Left lobe of liver (tissue), 2 donors: Measurements from ENCODE around the gene CCNL2. TPM values are rescaled to one million over a fixed set of nuclear protein-coding genes. Genes with fewer than 3 reads are reported as not detected.
A peak's percentile ranks its signal among the peaks of the same experiment; 100 is the strongest.
"Not testable (repeated sequence)": the region's sequence is repeated elsewhere in the genome, so short reads cannot be mapped to it uniquely, and the experiment has no call there.

Experiments
- ATAC-seq: fragments of 200-7000 bp; cut with Tn5 transposase; one replicate; pipeline ENCODE4 v1.9.1; 2020; ENCODE audit warnings: mild to moderate bottlenecking, moderate library complexity
- DNase-seq: peaks from one replicate; pipeline ENCODE4 v3.0.0-alpha.2; 2020; ENCODE audit warnings: low spot score
- total RNA-seq: library from RNA; stranded (reverse); gene quantifications from one replicate; pipeline ENCODE4 v1.2.1, GENCODE V29; 2021
- donor health status: DM: no; HTN: no; CAD: no; lungs with moderate emphysema.
- donor health status: DM: no; HTN: yes; CAD: no.

Gene CCNL2
- total RNA-seq, 1 donor from 2014 or later: 127 TPM

- no peak for DNase-seq
- ATAC-seq: no peak
Measured at GRCh38 chr1:1377540-1378205, 21.5 kb downstream of the CCNL2 start.

- DNase-seq: no peak
- no peak for ATAC-seq
Measured at GRCh38 chr1:1376551-1377226, 22.4 kb downstream of the CCNL2 start.

GRCh38 chr1:1374929-1375662 is 24.0 kb downstream of the CCNL2 start, which contains the start of gene AURKAIP1:
Gene AURKAIP1, minus strand, starts transcription at chr1:1375207. Its CDS starts 451 bp downstream, at chr1:1374756.
- ATAC-seq (peak; percentile 91), DNase-seq (peak; percentile 99)

GRCh38 chr1:1374589-1374928 is 24.6 kb downstream of the CCNL2 start:
- ATAC-seq (peak; percentile 3), DNase-seq (no peak)

- DNase-seq: no peak
- no peak for ATAC-seq
Measured at GRCh38 chr1:1373815-1374588, 25.1 kb downstream of the CCNL2 start.

GRCh38 chr1:1373051-1373814 is 25.9 kb downstream of the CCNL2 start:
- DNase-seq (no peak), ATAC-seq (no peak)

- DNase-seq (no peak), ATAC-seq (peak; percentile 52)
Measured at GRCh38 chr1:1371746-1372711, 27.1 kb downstream of the CCNL2 start.

- DNase-seq: no peak
- ATAC-seq: no peak
Measured at GRCh38 chr1:1371364-1371745, 27.8 kb downstream of the CCNL2 start.

- ATAC-seq (no peak), DNase-seq (no peak)
Measured at GRCh38 chr1:1370771-1371300, 28.3 kb downstream of the CCNL2 start.

- not testable (repeated sequence) for DNase-seq
Measured at GRCh38 chr1:1370094-1370493, 29.0 kb downstream of the CCNL2 start.

GRCh38 chr1:1367315-1367714 is 31.8 kb downstream of the CCNL2 start:
- ATAC-seq: no peak

More at GRCh38 chr1:1370094-1370493, 29.0 kb downstream of the CCNL2 start:
- not testable (repeated sequence) for ATAC-seq

GRCh38 chr1:1366699-1367066 is 32.5 kb downstream of the CCNL2 start:
- ATAC-seq (no peak), DNase-seq (no peak)

More at GRCh38 chr1:1367315-1367714, 31.8 kb downstream of the CCNL2 start:
- DNase-seq: no peak

GRCh38 chr1:1365875-1366698 is 33.0 kb downstream of the CCNL2 start:
- DNase-seq (no peak), ATAC-seq (no peak)

- peak; percentile 27 for DNase-seq
Measured at GRCh38 chr1:1364266-1364665, 34.9 kb downstream of the CCNL2 start.

GRCh38 chr1:1361982-1362423 is 37.1 kb downstream of the CCNL2 start:
- ATAC-seq (peak; percentile 13), DNase-seq (peak; percentile 41)

More at GRCh38 chr1:1364266-1364665, 34.9 kb downstream of the CCNL2 start:
- ATAC-seq: no peak

GRCh38 chr1:1361233-1361981 is 37.7 kb downstream of the CCNL2 start:
- peak; percentile 42 for DNase-seq
- ATAC-seq: no peak

GRCh38 chr1:1360506-1361169 is 38.5 kb downstream of the CCNL2 start:
- ATAC-seq: no peak
- peak; percentile 40 for DNase-seq
